ENCODE data around the gene RAPGEF2. TPM values are rescaled to one million over a fixed set of nuclear protein-coding genes. Genes with fewer than 3 reads are reported as not detected.

RAPGEF2 gene
- total and polyA plus RNA-seq, 9 of the 15 experiments (the other 6 are each of a cell fraction or from before 2014, with no cell fraction given), result 3.1 to 32.6 (median 23.1) TPM

GRCh38 chr4:159069922-159070321 lies 33.0 kb upstream of the RAPGEF2 start (continued):
- TF ChIP-seq NFIX (CRISPR knock-in tag; IDR thresholded peaks at IDR 0.05; ENCODE audit: low read depth) (no peak), TCF7L2 (IDR thresholded peaks at IDR 0.05; ENCODE audit: low read depth, low read length) (no peak), KDM2B (CRISPR knock-in tag; IDR thresholded peaks at IDR 0.05) (no peak), EHMT2 (IDR thresholded peaks at IDR 0.05) (no peak), ZNF592 (IDR thresholded peaks at IDR 0.05) (no peak), GTF2F1 (IDR thresholded peaks at IDR 0.05; ENCODE audit: low read depth, low read length) (no peak)

GRCh38 chr4:159070742-159071141 lies 32.1 kb upstream of the RAPGEF2 start:
- Histone ChIP-seq H3K4me2 (ENCODE audit: insufficient read depth, low read length) (no peak overlapping the region), H3K9ac (ENCODE audit: insufficient read depth in 1 of 2, low read depth in 2 of 2, low read length in 2 of 2) (no peak overlapping the region), H2AFZ (ENCODE audit: low read depth, low read length) (no peak overlapping the region), H3K9me1 (ENCODE audit: control insufficient read depth, insufficient read depth, low read length) (no peaks in the 10 kb centered on the region), H3K27ac (ENCODE audit: extremely low read depth, low read depth, low read length) (no peak overlapping the region), H3K4me3 (no peak overlapping the region), H3K27me3 (ENCODE audit: control insufficient read depth in 2 of 2, insufficient read depth in 2 of 2, low read length in 2 of 2) (no peaks in the 10 kb centered on the region), H3K4me1 (replicated peaks in 1 of 2; ENCODE audit: control insufficient read depth in 2 of 2, insufficient read depth in 2 of 2, low read length in 2 of 2) (no peaks in the 10 kb centered on the region), H3K36me3 (ENCODE audit: control insufficient read depth, insufficient read depth, low read length) (no peaks in the 10 kb centered on the region), H3K9me3 (replicated peaks; ENCODE audit: control insufficient read depth, insufficient read depth, low read depth, low read length) (no peaks in the 10 kb centered on the region), H3K79me2 (ENCODE audit: control insufficient read depth, insufficient read depth, low read length) (no peaks in the 10 kb centered on the region), H4K20me1 (replicated peaks; ENCODE audit: control insufficient read depth, insufficient read depth, low read length) (no peaks in the 10 kb centered on the region)
- ChIA-PET CTCF (ENCODE audit: low intra/inter-chr PET ratio) (no interaction called here), POLR2A (no interaction called here)
- no peak for ATAC-seq
- no peak for FAIRE-seq
- intact Hi-C loops (cut with micrococcal nuclease) (no loop called here), in situ Hi-C loops (cut with MboI) (no loop called here)
- no TSS peak for BruUV-seq (replicated peaks)
- 70% methylated on average over 4 of the region's 4 CpGs for WGBS (ENCODE audit: insufficient coverage, low coverage, missing lambda C conversion rate)
- TF ChIP-seq FUS (optimal IDR thresholded peaks at IDR 0.05; ENCODE audit: low read depth, low read length), result no peak
- TF ChIP-seq ZNF121 (CRISPR knock-in tag; conservative IDR thresholded peaks at IDR 0.05), result no peak
- TF ChIP-seq NFIC (IDR thresholded peaks at IDR 0.05), result peak; percentile 59; the same call in 1 of the 2 replicates
- TF ChIP-seq POLR2AphosphoS5 (IDR thresholded peaks at IDR 0.05; ENCODE audit: control insufficient read depth, insufficient read depth, low read depth, low read length), result no peak
- no peak for TF ChIP-seq PYGO2 (tag; IDR thresholded peaks at IDR 0.05)
- TF ChIP-seq SRSF7 (optimal IDR thresholded peaks at IDR 0.05; ENCODE audit: low read depth, low read length), result no peak
- no peak for DNase-seq (ENCODE audit: extremely low read depth in 1 of 4, low spot score in 3 of 4)
